ENCODE data around the gene RAI1.

The RAI1 gene

DNA sequence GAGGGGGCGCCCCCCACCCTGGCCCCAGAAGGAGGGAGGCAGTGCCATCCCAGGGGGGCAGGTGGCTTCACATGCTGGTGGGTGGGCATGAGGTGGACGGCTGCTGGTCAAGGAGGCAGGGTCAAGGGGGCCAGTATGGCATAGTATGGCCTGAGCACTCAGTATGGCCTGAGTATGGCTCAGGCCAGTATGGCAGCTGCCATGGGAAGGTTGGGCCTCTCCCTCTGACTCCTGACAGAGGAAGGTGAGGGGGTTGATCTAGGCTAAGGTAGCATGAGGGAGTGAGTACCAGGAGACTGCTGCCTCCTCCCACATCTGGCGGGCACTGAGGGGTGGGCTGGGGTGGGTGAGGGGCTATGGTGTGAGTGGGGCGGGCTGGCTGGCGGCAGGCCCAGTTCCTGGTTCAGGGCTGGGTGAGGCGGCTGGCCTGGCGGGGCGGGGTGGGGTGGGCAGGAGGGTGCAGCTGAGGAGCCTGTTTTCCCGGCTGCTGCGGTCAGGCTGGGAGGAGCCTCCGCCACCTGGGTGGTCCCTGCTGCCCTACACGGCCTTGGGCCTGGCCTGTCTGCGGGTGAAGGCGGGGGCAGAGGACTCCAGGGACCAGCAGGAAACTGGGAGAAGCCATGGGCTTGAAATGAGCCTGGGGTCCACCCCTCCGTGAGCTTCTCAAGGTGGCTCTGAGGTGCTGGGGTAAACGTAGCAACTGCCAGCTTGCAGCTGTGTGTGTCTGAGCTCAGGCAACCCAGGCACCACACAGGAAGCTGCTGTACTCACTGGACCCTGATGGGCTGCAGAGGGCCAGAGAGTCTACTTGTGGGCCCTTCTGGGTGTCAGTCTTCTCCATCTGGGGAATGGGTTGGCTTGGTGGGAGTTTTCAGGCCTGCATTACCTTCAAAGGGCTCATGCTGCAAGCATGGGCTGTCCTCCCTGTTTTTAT, 57.0 kb downstream of the RAI1 start:
- no peak for DNase-seq (ENCODE audit: low read depth)
- no peak overlapping the region for H3K4me3 ChIP-seq (ENCODE audit: low read depth, low read length)
- TF ChIP-seq, protein P1, sequence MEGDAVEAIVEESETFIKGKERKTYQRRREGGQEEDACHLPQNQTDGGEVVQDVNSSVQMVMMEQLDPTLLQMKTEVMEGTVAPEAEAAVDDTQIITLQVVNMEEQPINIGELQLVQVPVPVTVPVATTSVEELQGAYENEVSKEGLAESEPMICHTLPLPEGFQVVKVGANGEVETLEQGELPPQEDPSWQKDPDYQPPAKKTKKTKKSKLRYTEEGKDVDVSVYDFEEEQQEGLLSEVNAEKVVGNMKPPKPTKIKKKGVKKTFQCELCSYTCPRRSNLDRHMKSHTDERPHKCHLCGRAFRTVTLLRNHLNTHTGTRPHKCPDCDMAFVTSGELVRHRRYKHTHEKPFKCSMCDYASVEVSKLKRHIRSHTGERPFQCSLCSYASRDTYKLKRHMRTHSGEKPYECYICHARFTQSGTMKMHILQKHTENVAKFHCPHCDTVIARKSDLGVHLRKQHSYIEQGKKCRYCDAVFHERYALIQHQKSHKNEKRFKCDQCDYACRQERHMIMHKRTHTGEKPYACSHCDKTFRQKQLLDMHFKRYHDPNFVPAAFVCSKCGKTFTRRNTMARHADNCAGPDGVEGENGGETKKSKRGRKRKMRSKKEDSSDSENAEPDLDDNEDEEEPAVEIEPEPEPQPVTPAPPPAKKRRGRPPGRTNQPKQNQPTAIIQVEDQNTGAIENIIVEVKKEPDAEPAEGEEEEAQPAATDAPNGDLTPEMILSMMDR (IDR thresholded peaks at IDR 0.05; ENCODE audit: insufficient read depth, low read depth, low read length, missing control alignments), result no peak

DNA sequence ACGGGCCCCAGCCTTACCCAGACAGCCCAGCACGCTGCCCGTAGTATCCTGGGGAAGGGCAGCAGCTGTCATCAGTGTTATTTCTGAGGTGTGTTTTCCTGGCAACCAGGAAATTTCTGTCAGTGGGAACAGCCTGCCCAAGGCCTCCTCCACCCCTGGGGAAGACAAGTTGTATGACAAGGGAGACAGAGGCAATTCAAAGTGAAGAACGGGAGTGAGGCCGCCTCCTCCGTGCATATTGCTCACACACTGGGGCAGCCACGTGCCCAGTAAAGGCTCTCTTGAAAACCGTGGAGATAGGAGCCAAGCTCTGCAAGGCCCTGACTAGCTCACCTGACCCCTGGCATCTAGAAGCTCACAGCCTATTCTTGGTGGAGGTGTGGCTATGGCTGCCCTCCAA, 57.6 kb downstream of the RAI1 start:
- no peak overlapping the region for H3K4me3 ChIP-seq (ENCODE audit: low read depth, low read length)
- TF ChIP-seq, protein P1 (IDR thresholded peaks at IDR 0.05; ENCODE audit: insufficient read depth, low read depth, low read length, missing control alignments), result no peak

DNA sequence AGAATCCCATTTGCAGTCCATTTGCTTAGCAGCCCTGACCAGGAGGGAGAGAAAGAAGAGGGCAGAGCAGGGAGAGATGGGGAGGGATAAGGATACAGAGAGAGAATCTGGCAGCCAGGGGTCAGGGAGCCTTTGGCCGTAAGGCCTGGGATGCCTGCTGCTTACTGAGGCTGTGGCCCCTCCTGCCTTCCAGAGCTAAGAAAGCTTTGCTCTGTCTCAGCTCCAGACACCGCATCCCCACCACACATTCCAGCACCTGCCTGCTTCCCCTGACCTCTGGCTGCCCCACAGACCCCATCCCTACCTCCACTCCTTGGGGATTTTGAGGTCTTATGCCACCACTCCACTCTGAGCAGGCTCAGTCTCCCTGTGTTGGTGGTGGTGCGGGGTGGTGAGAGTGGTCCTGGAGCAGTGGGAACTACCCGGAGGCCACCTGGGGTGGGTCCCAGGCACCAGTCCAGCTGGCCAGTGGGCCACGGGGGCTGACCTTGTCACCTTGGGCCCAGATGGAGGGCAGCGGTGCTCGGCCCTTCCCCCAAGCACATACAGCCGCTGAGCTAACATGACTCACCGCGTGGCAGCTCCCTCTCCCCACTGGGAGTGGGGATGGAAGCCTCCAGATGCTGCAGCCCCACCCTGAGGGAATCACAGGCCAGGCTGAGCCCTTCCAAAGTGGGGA, 58.3 kb downstream of the RAI1 start:
- TF ChIP-seq, protein P1 (IDR thresholded peaks at IDR 0.05; ENCODE audit: insufficient read depth, low read depth, low read length, missing control alignments), result no peak
- DNase-seq (ENCODE audit: low read depth), result no peak
- no peak overlapping the region for H3K4me3 ChIP-seq (ENCODE audit: low read depth, low read length)

More for the DNA sequence above, 57.6 kb downstream of the RAI1 start:
- no peak for DNase-seq (ENCODE audit: low read depth)

DNA sequence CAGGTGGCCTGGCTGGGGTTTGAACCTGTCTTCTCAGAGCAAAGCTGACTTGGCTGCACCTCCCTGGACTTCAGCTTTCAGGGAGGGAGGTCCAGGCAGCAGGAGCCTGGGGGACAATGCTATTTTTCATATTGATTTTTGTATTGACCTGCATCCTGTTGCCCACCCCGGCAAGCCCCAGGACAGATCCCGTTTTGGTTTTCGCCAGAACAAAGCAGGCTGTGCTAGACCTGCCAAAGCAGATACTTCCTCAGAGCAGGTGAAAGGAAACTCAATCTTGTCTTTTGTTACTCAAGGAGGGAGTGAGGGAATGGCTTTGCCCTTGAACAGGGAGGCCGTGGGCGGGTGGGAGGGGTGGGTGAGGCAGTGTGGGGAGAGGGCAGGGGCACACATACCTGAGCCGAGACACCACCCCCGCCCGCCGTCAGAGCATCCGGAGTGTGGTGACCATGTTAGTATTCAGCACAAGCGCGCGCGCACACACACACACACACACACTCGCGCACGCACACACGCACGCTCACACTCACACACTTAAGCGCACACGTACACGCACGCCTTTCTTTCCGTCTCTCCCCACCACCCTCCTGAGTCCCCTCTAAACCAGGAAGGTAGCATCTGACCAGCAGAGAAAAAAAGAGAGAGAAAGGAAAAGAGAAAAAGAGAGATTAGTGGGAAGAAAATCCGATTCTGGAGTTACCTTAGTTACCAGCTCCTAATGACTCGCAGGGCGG, 59.5 kb downstream of the RAI1 start:
- no peak for DNase-seq (ENCODE audit: low read depth)
- no peak overlapping the region for H3K4me3 ChIP-seq (ENCODE audit: low read depth, low read length)
- TF ChIP-seq, protein P1 (IDR thresholded peaks at IDR 0.05; ENCODE audit: insufficient read depth, low read depth, low read length, missing control alignments), result no peak

DNA sequence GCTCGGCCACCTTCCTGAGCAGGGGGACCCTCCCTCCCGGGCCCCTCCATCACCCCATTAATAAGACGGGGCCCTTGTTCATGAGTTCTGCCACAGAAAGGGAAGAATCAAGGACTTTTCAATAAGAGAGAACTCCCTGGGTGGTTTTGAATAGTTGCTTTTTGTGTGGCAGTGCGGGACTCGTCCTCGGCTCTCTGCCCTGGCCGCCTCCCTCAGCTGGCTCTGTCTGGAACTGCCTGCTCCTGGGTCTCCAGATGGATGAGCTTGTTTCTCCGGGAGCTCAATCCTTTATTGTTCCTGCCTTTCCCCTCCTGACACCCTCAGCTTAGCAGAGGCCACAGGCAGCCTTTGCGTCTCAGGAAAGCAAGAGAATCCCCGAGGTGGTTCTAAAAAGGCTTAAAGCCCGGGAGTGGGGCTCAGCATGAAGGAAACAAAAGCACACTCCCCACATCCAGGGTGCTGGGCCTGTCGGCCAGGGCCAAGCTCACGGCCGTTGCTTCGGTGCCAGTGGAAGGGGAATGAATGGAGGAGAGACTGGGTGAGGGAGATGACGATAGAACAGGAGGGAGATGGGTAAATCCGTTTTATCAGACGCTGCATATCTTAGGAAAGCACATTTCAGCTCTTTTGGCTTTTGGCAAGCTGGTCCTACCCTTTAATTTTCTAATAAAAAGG, 60.2 kb downstream of the RAI1 start:
- TF ChIP-seq, protein P1 (IDR thresholded peaks at IDR 0.05; ENCODE audit: insufficient read depth, low read depth, low read length, missing control alignments), result no peak
- DNase-seq (ENCODE audit: low read depth), result no peak
- H3K4me3 ChIP-seq (ENCODE audit: low read depth, low read length), result no peak overlapping the region

DNA sequence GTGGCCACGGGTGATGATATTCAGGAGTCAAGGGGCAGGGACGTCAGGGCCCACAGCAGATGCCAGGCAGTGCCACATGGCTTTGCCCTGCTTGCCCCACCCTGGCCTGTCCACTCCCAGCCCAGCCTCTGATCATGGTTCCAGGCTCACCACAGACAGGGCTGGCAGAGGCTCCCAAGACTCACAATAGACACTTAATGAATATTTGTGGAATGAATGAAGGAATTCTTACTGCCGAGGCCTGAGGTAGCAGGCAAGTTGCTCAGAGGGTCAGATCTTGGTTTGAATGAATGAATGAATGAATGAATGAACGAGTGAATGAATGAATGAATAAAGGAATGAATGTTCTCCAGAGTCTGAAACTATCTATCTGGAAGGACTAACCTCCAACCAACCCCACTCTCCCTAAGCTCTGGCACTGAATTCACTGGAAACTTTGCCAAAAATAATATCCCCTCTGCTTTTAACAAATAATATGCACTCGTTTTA, 60.9 kb downstream of the RAI1 start:
- TF ChIP-seq, protein P1 (IDR thresholded peaks at IDR 0.05; ENCODE audit: insufficient read depth, low read depth, low read length, missing control alignments), result no peak

More for the DNA sequence above, 60.9 kb downstream of the RAI1 start:
- no peak for DNase-seq (ENCODE audit: low read depth)
- no peak overlapping the region for H3K4me3 ChIP-seq (ENCODE audit: low read depth, low read length)

Measured in GM12865 (cell line).